Measurements from ENCODE around the gene MUC5B. TPM values are rescaled to one million over a fixed set of nuclear protein-coding genes. Genes with fewer than 3 reads are reported as not detected.

Gene MUC5B
- total RNA-seq, 2 donors from 2014 or later, result 0.18 to 17.3 TPM

- no peak for DNase-seq (ENCODE audit: low spot score)
Observed at GRCh38 chr11:1267441-1268100, 44.7 kb downstream of the MUC5B start.

GRCh38 chr11:1269957-1270356, 47.1 kb downstream of the MUC5B start:
- H3K4me1 ChIP-seq (replicated peaks), result no peaks in the 10 kb centered on the region
- no peaks in the 10 kb centered on the region for H3K36me3 ChIP-seq
- WGBS, result 84% methylated on average over 3 of the region's 5 CpGs
- DNase-seq (ENCODE audit: low spot score), result no peak
- H3K4me3 ChIP-seq, result no peak overlapping the region
- TF ChIP-seq CTCF (IDR thresholded peaks at IDR 0.05) (no peak), POLR2AphosphoS5 (IDR thresholded peaks at IDR 0.05) (no peak), POLR2A (IDR thresholded peaks at IDR 0.05) (no peak)
- no peaks in the 10 kb centered on the region for H3K9me3 ChIP-seq
- H3K27me3 ChIP-seq (replicated peaks; ENCODE audit: insufficient read depth), result no peaks in the 10 kb centered on the region
- intact Hi-C loops (cut with DNase I), result no loop called here
- no peak overlapping the region for H3K27ac ChIP-seq

More at GRCh38 chr11:1267441-1268100, 44.7 kb downstream of the MUC5B start:
- Histone ChIP-seq H3K4me3 (no peak overlapping the region), H3K4me1 (replicated peaks) (no peaks in the 10 kb centered on the region), H3K9me3 (no peaks in the 10 kb centered on the region), H3K27me3 (replicated peaks; ENCODE audit: insufficient read depth) (no peaks in the 10 kb centered on the region), H3K36me3 (no peaks in the 10 kb centered on the region), H3K27ac (no peak overlapping the region)
- TF ChIP-seq CTCF (IDR thresholded peaks at IDR 0.05) (no peak), POLR2A (IDR thresholded peaks at IDR 0.05) (no peak), POLR2AphosphoS5 (IDR thresholded peaks at IDR 0.05) (no peak)
- WGBS, result 90% methylated on average over 9 of the region's 9 CpGs
- intact Hi-C loops (cut with DNase I), result no loop called here

- Histone ChIP-seq H3K27ac (no peak overlapping the region), H3K4me1 (replicated peaks) (no peaks in the 10 kb centered on the region), H3K36me3 (no peaks in the 10 kb centered on the region), H3K9me3 (no peaks in the 10 kb centered on the region), H3K27me3 (replicated peaks; ENCODE audit: insufficient read depth) (no peaks in the 10 kb centered on the region), H3K4me3 (no peak overlapping the region)
- 88% methylated on average over 10 of the region's 10 CpGs for WGBS
- intact Hi-C loops (cut with DNase I), result no loop called here
- TF ChIP-seq POLR2A (IDR thresholded peaks at IDR 0.05) (no peak), CTCF (IDR thresholded peaks at IDR 0.05) (no peak), POLR2AphosphoS5 (IDR thresholded peaks at IDR 0.05) (no peak)
- DNase-seq (ENCODE audit: low spot score), result no peak
Observed at GRCh38 chr11:1270476-1270875, 47.6 kb downstream of the MUC5B start.

GRCh38 chr11:1271002-1271401, 48.1 kb downstream of the MUC5B start:
- no peaks in the 10 kb centered on the region for H3K4me1 ChIP-seq (replicated peaks)
- TF ChIP-seq CTCF (IDR thresholded peaks at IDR 0.05) (no peak), POLR2AphosphoS5 (IDR thresholded peaks at IDR 0.05) (no peak), POLR2A (IDR thresholded peaks at IDR 0.05) (no peak)
- H3K27me3 ChIP-seq (replicated peaks; ENCODE audit: insufficient read depth), result no peaks in the 10 kb centered on the region
- WGBS, result 49% methylated on average over 13 of the region's 13 CpGs
- DNase-seq (ENCODE audit: low spot score), result no peak
- no peaks in the 10 kb centered on the region for H3K9me3 ChIP-seq
- intact Hi-C loops (cut with DNase I), result no loop called here
- no peak overlapping the region for H3K4me3 ChIP-seq
- H3K27ac ChIP-seq, result no peak overlapping the region
- H3K36me3 ChIP-seq, result peaks cover 0 to 2% of the 10 kb centered on the region in 2 donors

- no peak for DNase-seq (ENCODE audit: low spot score)
- WGBS, result 83% methylated on average over 9 of the region's 9 CpGs
- no peak overlapping the region for H3K4me3 ChIP-seq
- no peaks in the 10 kb centered on the region for H3K27me3 ChIP-seq (replicated peaks; ENCODE audit: insufficient read depth)
- no peak for TF ChIP-seq CTCF (IDR thresholded peaks at IDR 0.05)
- TF ChIP-seq POLR2AphosphoS5 (IDR thresholded peaks at IDR 0.05), result no peak
- TF ChIP-seq POLR2A (IDR thresholded peaks at IDR 0.05), result no peak
- H3K9me3 ChIP-seq, result no peaks in the 10 kb centered on the region
- no peaks in the 10 kb centered on the region for H3K4me1 ChIP-seq (replicated peaks)
- no peak overlapping the region for H3K27ac ChIP-seq
- intact Hi-C loops (cut with DNase I), result no loop called here
- H3K36me3 ChIP-seq, result peaks cover 0 to 6% of the 10 kb centered on the region in 2 donors
Observed at GRCh38 chr11:1271406-1271805, 48.5 kb downstream of the MUC5B start.

All from prostate gland (tissue), 2 donors.